DLD1 (cell line): ENCODE results near the gene NEUROD4.
"Not testable (repeated sequence)": the region's sequence is repeated elsewhere in the genome, so short reads cannot be mapped to it uniquely, and the experiment has no call there.

ENCODE experiments used
- in situ Hi-C: cut with HindIII; loops from 2 replicates; pipeline ENCODE4 v1.10.0; 2017; ENCODE audit warnings: low sequenced_read_pairs

The NEUROD4 gene, protein sequence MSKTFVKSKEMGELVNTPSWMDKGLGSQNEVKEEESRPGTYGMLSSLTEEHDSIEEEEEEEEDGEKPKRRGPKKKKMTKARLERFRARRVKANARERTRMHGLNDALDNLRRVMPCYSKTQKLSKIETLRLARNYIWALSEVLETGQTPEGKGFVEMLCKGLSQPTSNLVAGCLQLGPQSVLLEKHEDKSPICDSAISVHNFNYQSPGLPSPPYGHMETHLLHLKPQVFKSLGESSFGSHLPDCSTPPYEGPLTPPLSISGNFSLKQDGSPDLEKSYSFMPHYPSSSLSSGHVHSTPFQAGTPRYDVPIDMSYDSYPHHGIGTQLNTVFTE

DNA sequence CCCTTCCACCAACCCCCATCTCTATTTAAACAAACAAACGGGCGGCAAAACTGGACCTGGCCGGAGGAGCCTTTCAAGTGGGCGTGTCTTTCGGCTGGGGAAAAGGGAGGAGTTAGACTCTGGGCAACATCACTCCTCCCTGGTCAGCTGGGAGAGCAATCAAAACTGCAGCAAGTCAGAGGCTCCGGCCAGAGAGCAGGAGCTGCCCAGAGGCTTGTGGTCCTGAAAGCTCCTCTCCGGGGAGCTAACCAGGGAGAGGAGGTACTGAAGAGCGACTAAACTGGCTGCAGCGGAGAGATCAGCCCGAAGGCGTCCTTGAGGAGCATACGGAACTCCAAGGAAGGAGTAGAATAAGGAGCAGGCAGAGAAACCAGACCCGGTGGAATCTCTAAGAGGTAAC is at the start of gene NEUROD4:
TSS of gene NEUROD4 (plus strand) at position 191 of the 400 bp plus-strand sequence. CDS start 6,466 bp downstream, outside the sequence.
- in situ Hi-C loops: no loop called here

DNA sequence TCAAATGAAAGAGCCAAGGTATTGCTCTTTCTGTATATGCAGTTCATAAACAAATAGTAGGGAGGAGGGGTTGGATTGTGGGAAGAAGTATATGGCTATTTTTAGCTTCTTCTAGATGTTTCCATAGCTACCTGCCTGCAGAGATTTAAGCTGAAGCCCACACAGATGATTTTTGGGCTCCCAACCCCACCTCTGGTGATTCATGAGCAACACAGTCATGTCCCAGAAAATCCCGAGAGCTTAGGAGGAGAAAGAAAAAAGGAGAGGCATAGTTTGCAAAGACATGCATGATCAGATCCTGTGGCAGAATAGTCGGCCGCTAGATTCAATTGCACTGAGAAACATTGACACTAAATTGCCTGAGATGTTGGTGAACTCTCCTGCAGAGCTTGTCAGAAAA is 49.0 kb upstream of the NEUROD4 start:
- in situ Hi-C loops: no loop called here

DNA sequence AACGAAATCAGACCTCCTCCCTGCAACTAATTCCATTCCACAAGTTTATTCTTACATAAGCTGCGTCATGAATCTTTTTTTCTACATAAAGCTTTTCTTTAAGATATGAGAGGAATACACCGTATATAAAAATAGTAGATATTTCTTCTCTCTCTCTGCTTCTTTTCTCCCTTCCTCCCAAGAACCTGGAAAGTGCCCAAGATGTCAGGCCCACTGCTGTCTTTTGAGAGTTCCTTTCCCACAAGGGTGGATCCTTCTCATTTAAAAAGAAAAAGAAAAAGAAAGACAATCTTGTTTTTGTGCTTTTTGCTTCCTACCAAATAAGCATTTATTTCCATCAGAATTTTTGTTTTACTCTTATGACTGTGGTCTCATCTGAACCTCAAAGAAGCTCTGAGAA is 46.2 kb upstream of the NEUROD4 start:
- in situ Hi-C loops: no loop called here

DNA sequence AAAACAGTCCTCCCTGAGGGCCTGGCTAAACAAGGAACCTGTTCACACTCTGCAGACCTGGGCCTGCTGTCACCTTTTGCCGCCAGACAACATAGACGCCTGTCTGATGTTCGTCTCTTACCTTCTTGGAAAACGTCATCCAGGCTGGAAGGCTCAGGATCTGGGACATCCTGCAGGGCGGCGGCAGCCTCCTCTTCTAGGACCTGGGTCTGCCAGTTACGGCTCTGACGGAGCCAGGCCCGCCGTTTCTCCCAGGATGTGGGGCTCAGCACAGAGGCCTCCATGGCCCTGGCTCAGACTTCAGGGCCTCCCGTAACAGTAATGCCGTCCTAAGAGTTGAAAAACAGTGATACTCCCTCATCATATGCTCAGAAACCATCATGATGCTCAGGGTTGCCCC is 45.5 kb upstream of the NEUROD4 start:
- in situ Hi-C loops: no loop called here

DNA sequence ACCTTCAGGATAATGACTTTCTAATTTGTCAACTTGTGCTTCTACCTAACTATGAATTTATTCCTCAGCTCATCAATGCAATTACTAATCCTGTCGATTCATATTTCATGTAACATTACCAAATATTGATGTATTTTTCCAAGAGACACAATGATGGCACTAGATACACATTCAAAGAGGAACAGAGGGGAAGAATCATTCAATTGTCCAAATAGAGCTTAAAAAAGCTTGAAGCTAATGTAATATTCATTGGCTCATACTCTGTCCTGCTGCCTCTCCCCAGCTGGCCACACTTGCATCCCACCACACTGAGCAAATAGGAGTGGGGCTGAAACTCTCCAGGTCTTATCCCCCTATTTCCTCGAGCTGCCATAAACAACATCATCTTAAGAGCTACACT is 44.5 kb upstream of the NEUROD4 start:
- in situ Hi-C loops: no loop called here

DNA sequence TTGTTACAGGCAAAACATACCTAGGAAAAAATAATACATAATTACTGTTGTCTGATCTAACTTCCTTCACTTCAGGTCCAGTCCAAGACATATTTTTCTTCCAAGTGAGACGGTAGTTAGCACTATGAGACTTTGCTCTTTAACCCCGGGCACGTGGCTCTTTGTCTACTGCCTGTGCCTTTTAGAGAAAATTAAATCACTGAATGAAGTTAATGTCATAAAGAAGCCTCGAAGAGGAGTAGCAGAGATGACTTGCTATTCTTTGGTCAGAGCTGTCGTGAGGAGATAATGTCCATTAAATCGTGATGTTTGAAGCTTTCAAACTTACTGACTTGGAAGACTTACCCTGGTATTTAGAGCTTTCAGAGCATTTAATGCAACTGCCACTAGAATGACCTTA is 43.9 kb upstream of the NEUROD4 start:
- in situ Hi-C loops: no loop called here

DNA sequence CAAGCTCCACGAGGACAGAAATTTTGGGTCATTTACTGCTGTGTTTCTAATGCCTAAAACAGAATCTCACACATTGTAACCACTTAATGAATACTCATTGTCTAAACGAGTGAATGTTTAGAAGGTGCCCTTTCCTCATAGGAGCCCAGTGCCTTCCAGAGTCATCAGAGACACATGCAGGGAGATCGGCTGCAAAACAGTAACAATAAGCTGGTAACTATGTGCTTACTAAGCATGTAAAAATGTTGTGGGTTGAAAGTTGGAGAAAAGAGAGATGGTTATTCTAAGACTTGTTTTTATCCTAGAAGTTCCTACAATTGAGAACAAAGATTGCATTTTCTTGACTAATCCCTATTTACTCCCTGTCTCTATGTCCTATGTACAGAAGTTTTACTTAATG is 42.6 kb upstream of the NEUROD4 start:
- in situ Hi-C loops: no loop called here

DNA sequence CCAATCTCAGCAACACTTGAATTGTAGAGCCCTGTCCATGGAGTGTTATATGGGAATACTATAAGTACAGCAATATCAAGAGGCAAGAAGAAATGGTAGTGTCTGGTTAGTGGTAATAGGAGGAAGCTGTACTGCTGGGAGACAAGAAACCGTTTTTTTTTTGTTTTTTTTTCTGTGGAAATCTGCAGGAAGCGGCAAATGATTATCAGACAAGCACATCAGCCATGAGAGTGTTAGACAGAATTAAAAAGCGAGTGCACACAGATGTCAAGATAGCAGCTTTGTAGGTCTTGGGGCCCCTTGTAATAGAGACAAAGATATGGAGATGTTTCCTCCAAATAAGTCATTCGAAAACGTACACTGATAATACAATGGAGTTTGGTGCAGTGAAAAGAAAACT is 41.9 kb upstream of the NEUROD4 start:
- in situ Hi-C loops: no loop called here

DNA sequence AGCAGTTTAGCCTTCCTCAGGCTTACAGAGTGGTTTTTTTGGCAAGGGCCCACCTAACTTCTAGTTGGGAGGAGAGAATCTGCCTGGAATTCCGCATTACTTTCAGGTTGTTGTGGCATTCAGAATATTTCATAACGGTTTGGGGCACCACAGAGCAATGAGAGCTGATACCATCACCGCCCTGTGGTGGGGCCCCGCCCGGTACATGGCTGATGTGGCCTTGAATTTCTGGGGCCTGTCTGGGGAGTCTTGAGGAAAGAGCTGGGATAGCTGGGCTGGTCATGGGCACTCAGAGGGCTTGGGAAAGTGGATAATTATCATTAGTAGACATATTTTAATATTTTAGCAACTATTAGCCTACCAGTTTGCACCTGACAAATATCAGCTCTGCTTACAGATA is 39.4 kb upstream of the NEUROD4 start:
- in situ Hi-C loops: no loop called here

DNA sequence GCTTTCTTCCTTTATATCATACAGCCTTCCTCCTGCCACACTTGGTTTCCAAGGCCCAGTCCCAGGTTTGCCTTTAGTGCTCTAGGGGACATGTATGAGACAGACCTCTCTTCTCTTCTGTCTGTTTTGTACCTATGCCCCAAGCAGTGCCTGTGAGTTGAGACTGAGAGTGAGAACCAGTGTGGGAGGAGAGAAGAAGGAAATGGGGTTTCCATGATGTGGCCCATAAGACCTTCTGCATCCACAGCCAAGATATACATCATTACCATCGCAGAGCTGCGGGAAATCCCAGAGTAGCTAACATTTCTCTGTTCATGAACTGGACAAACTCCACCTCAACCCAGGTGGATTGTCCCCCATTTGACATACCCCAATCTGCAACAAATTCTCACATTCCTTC is 38.0 kb upstream of the NEUROD4 start:
- in situ Hi-C loops: no loop called here

DNA sequence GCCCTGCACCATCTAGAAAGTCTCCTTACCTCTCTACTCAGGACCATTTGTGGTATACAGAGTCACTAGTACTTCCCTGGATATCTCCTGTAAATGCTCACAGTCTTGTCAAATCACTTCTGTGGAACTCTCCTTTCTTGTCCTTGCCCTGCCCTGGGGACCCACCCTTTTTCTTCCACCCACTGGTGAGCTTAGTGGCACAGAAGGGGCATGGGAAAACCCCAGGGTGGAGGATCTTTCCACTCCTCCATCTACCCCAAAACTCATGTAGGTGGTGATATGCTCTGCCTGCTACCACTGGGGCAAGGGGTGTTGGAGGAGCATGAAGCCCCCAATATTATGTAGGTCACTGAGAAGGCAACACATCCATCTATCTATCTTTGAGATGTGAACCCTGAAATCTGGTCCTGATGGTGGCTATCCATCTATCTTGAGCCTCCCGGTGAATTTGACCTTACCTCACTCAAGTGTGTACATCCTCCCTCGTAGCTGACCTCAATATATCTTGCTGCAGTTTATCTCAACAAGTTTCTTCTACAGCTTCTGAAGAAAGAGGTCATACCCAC is 36.2 kb upstream of the NEUROD4 start:
- in situ Hi-C loops: no loop called here

DNA sequence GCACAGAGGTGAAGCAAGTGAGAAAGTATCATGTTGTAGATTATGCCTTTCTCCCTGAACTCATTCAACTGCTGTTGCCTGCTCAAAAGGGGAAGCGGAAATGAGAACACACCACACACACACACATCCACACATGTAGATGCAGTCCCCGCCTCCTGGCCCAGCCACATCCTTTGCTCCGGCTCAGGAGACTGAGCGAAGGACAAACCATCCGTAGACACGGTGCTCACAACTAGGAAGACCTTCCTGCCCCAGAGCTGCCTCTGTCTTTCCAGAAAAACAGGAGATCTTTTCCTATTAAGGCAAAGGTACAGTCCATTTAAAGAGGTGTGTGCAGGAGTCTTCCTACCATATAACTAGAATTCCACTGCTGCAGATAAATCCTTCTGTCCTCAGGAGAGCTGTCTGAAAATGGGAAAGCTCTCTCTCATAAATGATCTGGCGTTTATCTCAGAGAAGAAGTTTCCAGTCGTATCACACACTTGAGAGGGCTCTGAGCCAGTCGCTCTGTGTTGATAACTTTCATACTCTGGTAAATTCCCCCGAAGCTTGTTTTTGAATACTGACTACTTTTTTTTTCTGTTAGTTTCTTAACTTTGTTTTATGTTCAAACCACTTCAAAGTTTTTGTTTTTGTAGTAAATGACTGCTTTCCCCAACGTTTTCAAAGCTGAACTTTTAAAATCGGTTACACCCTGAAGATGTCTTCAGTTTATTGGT is 35.0 kb upstream of the NEUROD4 start, which contains the start of gene TESPA1:
TSS of gene TESPA1 (minus strand) at position 105 of the 719 bp plus-strand sequence. CDS start 10,200 bp downstream, outside the sequence.
- in situ Hi-C loops: no loop called here

DNA sequence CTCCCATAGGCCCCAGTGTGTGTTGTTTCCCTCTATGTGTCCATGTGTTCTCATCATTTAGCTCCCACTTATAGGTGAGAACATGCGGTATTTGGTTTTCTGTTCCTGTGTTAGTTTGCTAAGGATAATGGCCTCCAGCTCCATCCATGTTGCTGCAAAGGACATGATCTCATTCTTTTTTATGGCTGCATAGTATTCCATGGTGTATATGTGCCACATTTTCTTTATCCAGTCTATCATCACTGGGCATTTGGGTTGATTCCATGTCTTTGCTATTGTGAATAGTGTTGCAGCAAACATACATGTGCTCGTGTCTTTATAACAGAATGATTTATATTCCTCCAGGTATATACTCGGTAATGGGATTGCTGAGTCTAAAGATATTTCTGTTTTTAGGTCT is 33.0 kb upstream of the NEUROD4 start:
- in situ Hi-C loops: not testable (repeated sequence)

DNA sequence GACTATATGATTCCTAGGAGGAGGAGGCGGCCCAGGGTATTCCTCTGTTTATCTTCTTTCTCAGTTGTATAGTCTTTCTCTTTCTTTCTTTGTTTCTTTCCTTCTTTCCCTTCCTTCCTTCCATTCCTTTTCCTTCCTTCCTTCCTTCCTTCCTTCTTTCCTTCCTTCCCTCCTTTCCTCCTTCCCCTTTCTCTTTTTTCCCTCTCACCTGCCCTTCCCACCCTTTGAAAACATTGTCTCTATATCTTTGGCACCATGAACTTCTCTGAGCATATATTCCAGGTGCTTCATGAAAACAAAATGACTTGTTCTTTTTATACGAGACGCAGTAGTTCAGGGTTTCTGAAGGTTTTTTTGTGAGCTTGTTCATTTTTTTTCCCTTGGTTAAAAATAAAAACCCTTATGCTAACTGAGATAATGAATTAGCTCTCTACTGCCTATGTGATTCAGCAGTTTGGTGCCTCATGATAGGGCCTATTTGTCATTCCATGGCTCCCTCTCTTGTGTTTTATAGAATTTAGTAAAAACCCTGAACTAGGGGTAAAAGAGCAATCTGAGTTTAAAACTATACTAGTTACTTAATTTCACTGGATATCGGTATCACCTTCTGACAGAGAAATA is 32.1 kb upstream of the NEUROD4 start:
- in situ Hi-C loops: no loop called here

DNA sequence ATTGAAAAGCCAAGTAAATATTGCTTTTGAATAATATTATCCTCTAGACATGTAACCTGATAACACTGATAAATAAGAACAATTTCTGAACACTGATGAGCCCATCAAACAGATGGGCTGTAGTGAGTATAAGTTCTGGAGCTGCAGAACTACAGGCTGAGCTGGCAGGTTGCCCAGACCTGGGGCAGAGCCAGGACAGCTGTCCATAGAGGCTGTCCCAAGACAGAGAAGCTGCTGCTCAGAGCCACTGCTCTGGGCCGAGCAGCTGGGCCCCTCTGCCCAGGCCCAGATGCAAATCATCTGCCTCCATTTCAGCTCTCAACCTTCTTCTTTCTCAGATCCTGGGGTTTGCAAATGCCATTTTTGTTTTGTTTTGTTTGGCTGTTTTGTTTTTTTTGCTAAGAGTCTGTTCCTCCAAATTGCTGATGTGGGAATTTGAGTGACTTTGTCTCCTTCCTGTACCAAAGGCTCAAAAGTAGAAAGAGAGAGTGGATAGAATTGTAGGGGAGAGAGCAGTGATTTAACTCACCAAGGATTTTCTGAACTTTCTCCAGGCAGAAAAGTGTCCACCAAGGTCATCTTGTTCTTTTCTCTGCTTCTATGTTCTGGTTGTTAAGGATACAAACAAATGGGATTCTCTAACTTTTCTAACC is 31.2 kb upstream of the NEUROD4 start:
- in situ Hi-C loops: no loop called here

DNA sequence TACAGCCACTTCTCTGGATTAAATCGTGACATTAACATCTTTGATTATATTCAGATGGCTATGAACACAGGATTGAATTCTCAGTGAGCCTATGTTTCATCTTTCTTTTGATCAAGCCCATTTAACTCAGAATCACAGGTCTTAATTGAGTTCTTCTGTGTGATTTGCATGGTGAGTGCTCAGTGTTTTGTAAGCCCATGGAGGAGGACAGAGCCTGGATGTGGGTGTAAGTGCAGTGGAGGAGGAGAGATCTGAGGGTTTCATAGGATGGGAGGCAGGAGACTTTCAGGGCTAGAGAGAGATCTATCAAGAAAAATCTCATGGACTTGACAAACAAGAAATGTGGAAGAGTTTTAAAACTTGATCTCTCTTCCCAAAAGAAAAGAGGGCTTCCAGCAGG is 29.9 kb upstream of the NEUROD4 start:
- in situ Hi-C loops: no loop called here

DNA sequence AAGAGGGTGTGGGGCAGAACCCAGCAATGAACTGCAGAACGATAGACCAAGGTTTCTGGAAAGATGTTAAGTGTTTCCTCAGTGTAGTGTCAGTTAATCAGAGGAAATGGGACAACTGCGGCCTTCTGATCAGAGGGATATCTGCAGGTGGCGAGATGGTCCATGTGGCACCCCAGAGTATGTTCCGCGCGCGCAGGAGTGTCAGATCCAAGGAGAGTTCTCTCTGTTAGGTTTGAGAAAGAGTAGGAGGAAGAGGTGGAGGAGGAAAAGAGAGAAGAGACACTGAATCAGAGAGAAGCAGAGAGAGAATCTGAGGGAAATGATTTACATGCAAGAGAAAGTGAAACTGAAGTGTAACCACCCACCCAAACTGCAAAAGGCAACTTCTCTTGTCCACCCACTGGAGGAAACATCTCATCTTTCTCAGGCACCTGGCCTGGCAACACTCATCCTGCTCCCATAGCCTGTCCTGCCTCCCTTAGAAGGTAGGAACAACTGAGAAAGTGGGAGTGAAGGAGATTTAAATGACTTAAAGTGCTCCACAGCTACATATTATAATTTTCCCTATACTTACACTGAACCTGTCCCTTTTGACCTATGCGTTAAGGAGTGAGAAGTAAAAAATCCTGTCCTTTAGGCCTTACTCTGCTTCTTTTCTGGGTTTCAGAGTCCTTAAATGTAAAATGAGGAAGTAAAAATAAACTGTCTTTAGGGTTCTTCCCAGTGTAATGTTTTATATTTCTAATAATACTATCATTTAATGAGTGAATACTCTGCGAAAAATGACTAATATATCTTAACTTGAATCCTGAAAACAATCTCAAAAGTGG is 28.4 kb upstream of the NEUROD4 start:
- in situ Hi-C loops: no loop called here

DNA sequence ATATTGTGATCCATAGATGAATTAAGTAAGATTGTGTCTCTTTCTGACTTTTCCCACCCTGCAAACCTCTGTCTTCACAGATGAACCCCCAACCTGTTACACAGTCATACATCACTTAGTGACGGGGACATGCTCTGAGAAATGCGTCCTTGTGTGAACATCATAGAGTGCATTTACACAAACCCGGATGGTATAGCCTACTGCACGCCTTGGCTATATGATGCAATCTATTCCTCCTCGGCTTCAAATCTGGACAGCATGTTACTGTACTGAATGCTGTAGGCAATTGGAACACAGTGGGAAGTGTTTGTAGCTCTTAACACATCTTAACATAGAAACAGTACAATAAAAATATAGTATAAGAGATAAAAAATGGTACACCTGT is 27.8 kb upstream of the NEUROD4 start:
- in situ Hi-C loops: no loop called here

DNA sequence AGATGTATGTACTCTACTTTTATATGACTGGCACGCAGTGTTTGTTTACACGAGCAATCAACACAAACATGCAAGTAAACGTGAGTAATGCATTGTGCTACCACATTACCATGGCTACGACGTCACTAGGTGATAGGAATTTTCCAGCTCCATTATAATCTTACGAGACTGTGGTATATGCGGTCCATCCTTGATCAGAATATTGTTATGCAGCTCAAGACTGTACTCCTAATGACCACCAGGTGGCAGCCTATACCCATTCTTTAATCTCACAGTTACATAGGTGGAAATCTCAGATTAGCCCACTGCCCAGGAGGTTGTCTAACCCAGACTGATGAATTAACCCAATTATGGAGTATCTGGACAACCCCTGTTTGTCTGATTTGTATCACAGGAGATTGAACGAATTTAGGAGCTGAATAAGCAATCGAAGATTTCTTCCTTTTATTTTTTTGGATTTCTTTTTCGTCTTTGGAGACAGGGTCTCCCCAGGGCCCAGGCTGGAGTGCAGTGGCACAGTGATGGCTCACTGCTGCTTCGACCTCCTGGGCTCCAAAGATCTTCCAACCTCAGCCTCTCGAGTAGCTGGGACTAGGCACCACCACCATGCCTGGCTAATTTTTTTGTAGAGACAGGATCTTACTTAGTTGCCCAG is 26.5 kb upstream of the NEUROD4 start:
- in situ Hi-C loops: no loop called here

DNA sequence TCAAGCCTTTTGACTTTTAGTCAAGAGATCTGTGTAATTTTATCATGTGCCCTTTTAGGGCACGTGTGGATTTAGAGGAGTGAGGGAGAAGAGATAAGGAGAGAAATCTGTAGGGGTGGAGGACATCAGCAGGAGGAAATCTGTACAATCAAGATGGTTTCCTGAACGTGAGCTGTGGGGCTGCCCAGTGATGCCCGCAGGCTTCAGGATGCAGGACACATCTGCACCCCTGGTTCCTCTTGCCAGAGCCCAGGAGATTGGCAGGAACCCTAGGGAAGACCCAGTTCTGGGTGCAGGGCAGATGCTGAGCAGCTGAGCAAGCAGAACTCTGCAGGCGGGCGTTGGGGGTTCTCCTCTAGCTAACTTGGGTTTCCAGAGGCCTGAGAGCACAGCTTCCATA is 23.6 kb upstream of the NEUROD4 start:
- in situ Hi-C loops: no loop called here
